Measurements from ENCODE around the gene KCNE2. TPM values are rescaled to one million over a fixed set of nuclear protein-coding genes. Genes with fewer than 3 reads are reported as not detected.

KCNE2 gene
- total and polyA plus RNA-seq, 2 of the 8 experiments (the other 6 are each of a cell fraction or from before 2014, with no cell fraction given) = 0.09 to 0.37 TPM

DNA sequence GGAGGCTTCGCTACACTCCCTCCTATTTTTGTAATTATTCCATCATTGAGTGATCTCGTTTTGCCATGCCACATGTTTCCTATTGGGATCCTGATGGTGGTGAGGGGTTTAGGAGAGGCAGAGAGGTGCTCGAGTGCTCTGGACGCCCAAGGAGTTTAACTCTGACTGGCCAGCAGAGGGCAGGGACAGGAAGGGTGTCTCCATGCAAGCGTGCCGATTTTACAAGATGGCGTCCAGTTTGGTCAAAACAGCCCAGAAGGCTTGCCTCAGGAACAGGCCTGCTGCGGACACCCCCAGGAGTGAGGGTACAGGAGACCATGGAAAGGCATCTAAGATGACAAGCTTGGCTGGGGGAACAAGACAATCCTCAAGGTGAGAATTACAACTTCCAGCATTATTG is 33.8 kb upstream of the KCNE2 start:
- H3K79me2 ChIP-seq (ENCODE audit: control insufficient read depth in 1 of 2, insufficient read depth in 2 of 2, low read length in 2 of 2) = no peaks in the 10 kb centered on the region
- H3K4me1 ChIP-seq (replicated peaks in 1 of 4; ENCODE audit: control insufficient read depth in 3 of 4, insufficient read depth in 4 of 4, low read length in 3 of 4) = no peaks in the 10 kb centered on the region; a peak in 1 of 7 replicates
- H3K27me3 ChIP-seq (replicated peaks in 1 of 4; ENCODE audit: control insufficient read depth in 3 of 4, extremely low read depth in 1 of 4, insufficient read depth in 3 of 4, low read length in 3 of 4) = no peaks in the 10 kb centered on the region
- H2BK5ac ChIP-seq (ENCODE audit: low read depth, low read length) = no peak overlapping the region
- H3K23ac ChIP-seq (ENCODE audit: insufficient read length) = no peak overlapping the region
- H2BK12ac ChIP-seq (ENCODE audit: low read depth, low read length) = no peak overlapping the region
- H3K14ac ChIP-seq (ENCODE audit: insufficient read length) = no peak overlapping the region
- H3K4me3 ChIP-seq (ENCODE audit: extremely low read depth in 1 of 4, insufficient read depth in 2 of 4, low read depth in 3 of 4, low read length in 4 of 4) = no peak overlapping the region
- no peak overlapping the region for H3K4ac ChIP-seq (replicated peaks; ENCODE audit: insufficient read length, low read depth, low read length)
- H3K23me2 ChIP-seq (ENCODE audit: low read depth, low read length) = no peaks in the 10 kb centered on the region
- no peaks in the 10 kb centered on the region; a peak in 1 of 4 replicates for H3K9me3 ChIP-seq (ENCODE audit: insufficient read depth in 2 of 2, low read depth in 1 of 2, low read length in 1 of 2)
- no peak overlapping the region for H3K18ac ChIP-seq (ENCODE audit: extremely low read depth, low read length)
- no peaks in the 10 kb centered on the region for H3K36me3 ChIP-seq (ENCODE audit: control insufficient read depth in 2 of 4, insufficient read depth in 4 of 4, low read length in 3 of 4)
- no peak overlapping the region for H4K91ac ChIP-seq (replicated peaks; ENCODE audit: insufficient read length, low read length)
- H3K4me2 ChIP-seq (ENCODE audit: insufficient read depth in 1 of 2, low read depth in 2 of 2, low read length in 2 of 2) = no peak overlapping the region
- ChIA-PET POLR2A (ENCODE audit: partially characterized antibody) (no interaction called here), CTCF (ENCODE audit: partially characterized antibody) (interaction anchor here (0.7 to 1.8 kb wide), 4 partner anchors 12 to 1792 kb away, joined by 3 to 4 read pairs (median 4); no protein-coding TSS in a partner anchor)
- no peak overlapping the region for H2AK5ac ChIP-seq (ENCODE audit: low read depth, low read length)
- no peaks in the 10 kb centered on the region for H3K79me1 ChIP-seq (ENCODE audit: low read depth, low read length)
- DNase-seq (ENCODE audit: low read depth in 1 of 2, low spot score in 2 of 2) (no peak), FAIRE-seq (no peak)
- H4K5ac ChIP-seq (ENCODE audit: insufficient read length, low read depth, low read length) = no peak overlapping the region
- no peaks in the 10 kb centered on the region for H4K20me1 ChIP-seq (replicated peaks in 1 of 2; ENCODE audit: control insufficient read depth in 1 of 2, insufficient read depth in 2 of 2, low read length in 2 of 2)
- H4K8ac ChIP-seq (ENCODE audit: extremely low read depth, insufficient read depth, low read length) = no peak overlapping the region
- H3K56ac ChIP-seq (replicated peaks; ENCODE audit: insufficient read length, low read depth, low read length) = no peak overlapping the region
- no peak overlapping the region for H3K27ac ChIP-seq (ENCODE audit: low read depth, low read length)
- WGBS, 2 experiments (ENCODE audit: extremely low coverage in 1 of 2, insufficient coverage in 1 of 2, insufficient read length in 1 of 2, insufficient replicate concordance in 2 of 2, low coverage in 1 of 2, low lambda C conversion rate in 2 of 2, missing lambda C conversion rate in 1 of 2) = 91% methylated on average over 8 of the region's 8 CpGs; no CpG with 5 or more reads in 1 of the 2 experiments
- H2BK15ac ChIP-seq (ENCODE audit: low read length) = no peak overlapping the region
- no peak overlapping the region for H2AFZ ChIP-seq (ENCODE audit: low read length)
- H3K9ac ChIP-seq (replicated peaks in 1 of 4; ENCODE audit: extremely low read depth in 1 of 4, low read depth in 3 of 4, low read length in 3 of 4) = no peak overlapping the region
- no peak overlapping the region for H2BK20ac ChIP-seq (ENCODE audit: low read length)
- no peak overlapping the region for H2BK120ac ChIP-seq (replicated peaks; ENCODE audit: low read depth, low read length)
- TF ChIP-seq TCF12 (IDR thresholded peaks at IDR 0.05; ENCODE audit: low read depth, low read length) (no peak), SAP30 (IDR thresholded peaks at IDR 0.05; ENCODE audit: insufficient read depth, insufficient replicate concordance, low read length) (no peak), BRCA1 (IDR thresholded peaks at IDR 0.05; ENCODE audit: low read depth, low read length) (no peak), RAD21 (IDR thresholded peaks at IDR 0.05 in 1 of 2, conservative IDR thresholded peaks at IDR 0.05 in 1 of 2; ENCODE audit: low read depth in 2 of 2, low read length in 2 of 2) (peak; percentile 25 to 43), JUN (IDR thresholded peaks at IDR 0.05; ENCODE audit: low read depth, low read length) (no peak), EZH2 (IDR thresholded peaks at IDR 0.05; ENCODE audit: low read depth, low read length, severe bottlenecking) (no peak), TEAD4 (IDR thresholded peaks at IDR 0.05; ENCODE audit: low read depth, low read length) (no peak), CBX5 (IDR thresholded peaks at IDR 0.05; ENCODE audit: low read depth, low read length) (no peak), YY1 (IDR thresholded peaks at IDR 0.05; ENCODE audit: low read depth, low read length) (peak; percentile 71; the same call in 1 of the 2 replicates), CEBPB (IDR thresholded peaks at IDR 0.05; ENCODE audit: low read depth, low read length) (no peak)

Measured in H1 (cell line).